Calu3 (cell line): Measurements from ENCODE around the gene UBXN1. TPM values are rescaled to one million over a fixed set of nuclear protein-coding genes. Genes with fewer than 3 reads are reported as not detected.

Experiments
- BruUV-seq: library from RNA; stranded (reverse); fragments of 400-500 nt; replicated peaks from 2 replicates; lab custom pipeline; 2021; lab: Mats Ljungman, UMichigan
- CTCF ChIA-PET: fragments of 300-600 bp; sonication (Branson Sonifier 250); formaldehyde crosslinking; loops from one replicate; lab custom pipeline; 2022; ENCODE audit warnings: antibody characterized with exemption; lab: Charles Lee
- DNase-seq: peaks from one replicate; pipeline ENCODE4 v3.0.0; 2022
- H3K27ac Mint-ChIP-seq: one replicate; pipeline ENCODE4 v1.8.0; 2022; ENCODE audit warnings: mixed read lengths; ENCODE audit not compliant: unreplicated experiment
- H3K27me3 Mint-ChIP-seq: one replicate; pipeline ENCODE4 v1.8.0; 2022; ENCODE audit warnings: mixed read lengths; ENCODE audit not compliant: unreplicated experiment
- H3K36me3 Mint-ChIP-seq: one replicate; pipeline ENCODE4 v1.8.0; 2022; ENCODE audit warnings: mild to moderate bottlenecking, moderate library complexity, mixed read lengths; ENCODE audit not compliant: insufficient read depth, unreplicated experiment
- H3K4me1 Mint-ChIP-seq: one replicate; pipeline ENCODE4 v1.8.0; 2022; ENCODE audit warnings: mild to moderate bottlenecking, low read depth, mixed read lengths; ENCODE audit not compliant: unreplicated experiment
- H3K4me3 Mint-ChIP-seq: one replicate; pipeline ENCODE4 v1.8.0; 2022; ENCODE audit warnings: mild to moderate bottlenecking, low read depth, moderate library complexity, mixed read lengths; ENCODE audit not compliant: unreplicated experiment
- H3K9me3 Mint-ChIP-seq: one replicate; pipeline ENCODE4 v1.8.0; 2022; ENCODE audit warnings: low read depth, mixed read lengths; ENCODE audit not compliant: unreplicated experiment
- intact Hi-C: fragments of 100-400 bp; cut with micrococcal nuclease; formaldehyde crosslinking; loops from one replicate; pipeline ENCODE4 v1.10.0; 2022; ENCODE audit not compliant: unreplicated experiment
- total RNA-seq: library from RNA; stranded (reverse); gene quantifications from 2 replicates; pipeline ENCODE4 v1.2.3, GENCODE V29; 2022
- TF ChIP-seq, protein P1 (sequence below): fragments of 200-600 bp; IDR thresholded peaks from one replicate; pipeline ENCODE4 v1.8.0; 2022; ENCODE audit warnings: antibody characterized with exemption; ENCODE audit not compliant: unreplicated experiment

The UBXN1 gene
- total RNA-seq, 1 experiment from 2014 or later, result 91.9 TPM

- no TSS peak for BruUV-seq
- TF ChIP-seq, protein P1, sequence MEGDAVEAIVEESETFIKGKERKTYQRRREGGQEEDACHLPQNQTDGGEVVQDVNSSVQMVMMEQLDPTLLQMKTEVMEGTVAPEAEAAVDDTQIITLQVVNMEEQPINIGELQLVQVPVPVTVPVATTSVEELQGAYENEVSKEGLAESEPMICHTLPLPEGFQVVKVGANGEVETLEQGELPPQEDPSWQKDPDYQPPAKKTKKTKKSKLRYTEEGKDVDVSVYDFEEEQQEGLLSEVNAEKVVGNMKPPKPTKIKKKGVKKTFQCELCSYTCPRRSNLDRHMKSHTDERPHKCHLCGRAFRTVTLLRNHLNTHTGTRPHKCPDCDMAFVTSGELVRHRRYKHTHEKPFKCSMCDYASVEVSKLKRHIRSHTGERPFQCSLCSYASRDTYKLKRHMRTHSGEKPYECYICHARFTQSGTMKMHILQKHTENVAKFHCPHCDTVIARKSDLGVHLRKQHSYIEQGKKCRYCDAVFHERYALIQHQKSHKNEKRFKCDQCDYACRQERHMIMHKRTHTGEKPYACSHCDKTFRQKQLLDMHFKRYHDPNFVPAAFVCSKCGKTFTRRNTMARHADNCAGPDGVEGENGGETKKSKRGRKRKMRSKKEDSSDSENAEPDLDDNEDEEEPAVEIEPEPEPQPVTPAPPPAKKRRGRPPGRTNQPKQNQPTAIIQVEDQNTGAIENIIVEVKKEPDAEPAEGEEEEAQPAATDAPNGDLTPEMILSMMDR, result no peak
- DNase-seq, result no peak
- H3K36me3 Mint-ChIP-seq, result peaks cover 82% of the 10 kb centered on the region
- H3K27me3 Mint-ChIP-seq, result no peaks in the 10 kb centered on the region
- no peaks in the 10 kb centered on the region for H3K9me3 Mint-ChIP-seq
- peak overlapping the region; percentile 82 for H3K27ac Mint-ChIP-seq
- CTCF ChIA-PET, result no interaction called here
- peak overlapping the region; percentile 64 for H3K4me3 Mint-ChIP-seq
- H3K4me1 Mint-ChIP-seq, result peaks cover 37% of the 10 kb centered on the region
- intact Hi-C loops, result no loop called here
Measured at GRCh38 chr11:62708392-62708791, 29.5 kb upstream of the UBXN1 start.

DNA sequence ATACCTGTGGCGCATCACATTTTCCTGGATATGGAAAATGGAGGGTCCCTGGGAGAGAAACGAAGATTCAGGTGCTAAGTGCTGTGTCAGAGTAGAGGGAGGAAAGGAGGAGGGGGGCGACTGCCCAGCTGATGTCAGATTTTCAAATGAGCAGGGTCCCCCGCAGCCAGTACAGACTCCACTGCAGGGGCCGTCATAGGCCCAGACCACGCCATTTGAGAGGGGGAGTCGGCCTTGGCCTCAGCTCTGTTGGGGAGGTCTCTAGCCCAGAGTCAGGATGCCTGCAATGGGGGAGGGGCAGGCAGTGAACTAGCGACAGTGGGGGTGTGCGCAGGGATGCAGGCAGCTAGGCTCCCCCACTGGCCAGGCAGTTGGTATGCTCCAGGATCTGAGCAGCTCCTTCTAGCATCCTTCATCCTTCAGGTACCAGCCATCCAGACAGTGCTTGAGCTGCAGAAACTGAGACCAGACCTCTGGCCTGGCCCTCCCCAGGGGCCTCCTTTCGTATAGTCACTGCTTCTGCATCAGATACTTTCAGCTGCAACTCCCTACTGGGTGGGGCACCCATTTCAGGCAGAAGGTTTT lies 28.5 kb upstream of the UBXN1 start, which contains the start of the genes BSCL2 and GNG3:
BSCL2 (minus strand) TSS at position 148 of the 585 bp plus-strand sequence. CDS start 229 bp downstream, outside the sequence.
GNG3 (plus strand) TSS at position 400 of the 585 bp plus-strand sequence. CDS start 620 bp downstream, outside the sequence.
- peaks cover 76% of the 10 kb centered on the region for H3K36me3 Mint-ChIP-seq

DNA sequence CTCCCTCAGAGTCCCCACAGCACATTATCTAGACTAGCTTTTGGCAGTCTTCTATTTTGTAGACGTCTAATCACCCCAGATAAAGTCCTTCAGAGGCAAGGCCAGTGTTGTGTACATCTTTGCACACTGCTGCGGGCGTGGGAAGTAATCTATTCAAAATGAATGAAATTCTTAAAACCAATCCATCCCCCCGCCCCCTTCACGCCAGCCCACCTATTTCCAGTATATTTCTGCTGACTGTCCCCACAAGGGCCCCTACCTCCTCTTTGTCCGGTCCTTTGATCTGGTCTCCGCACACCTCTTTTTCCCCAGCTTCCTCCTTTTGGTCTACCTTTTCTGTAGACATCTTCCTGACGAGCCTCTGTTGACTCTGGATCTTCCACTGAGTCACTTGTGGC lies 28.0 kb upstream of the UBXN1 start:
- intact Hi-C loops, result no loop called here

More for the DNA sequence above, 28.5 kb upstream of the UBXN1 start, which contains the start of the genes BSCL2 and GNG3:
- no peaks in the 10 kb centered on the region for H3K9me3 Mint-ChIP-seq
- intact Hi-C loops, result no loop called here
- H3K27ac Mint-ChIP-seq, result peak within 1 kb of the TSS; percentile 86
- BruUV-seq, result no TSS peak
- TF ChIP-seq, protein P1, result no peak
- peaks cover 26% of the 10 kb centered on the region for H3K4me1 Mint-ChIP-seq
- CTCF ChIA-PET, result no interaction called here
- H3K4me3 Mint-ChIP-seq, result peak within 1 kb of the TSS; percentile 98
- no peak for DNase-seq
- H3K27me3 Mint-ChIP-seq, result no peaks in the 10 kb centered on the region

GRCh38 chr11:62705880-62706849 lies 27.3 kb upstream of the UBXN1 start:
- intact Hi-C loops, result no loop called here
- H3K4me3 Mint-ChIP-seq, result peak overlapping the region; percentile 98
- peaks cover 74% of the 10 kb centered on the region for H3K36me3 Mint-ChIP-seq
- DNase-seq, result peak; percentile 94
- CTCF ChIA-PET, result interaction anchor here (1.3 kb wide), 1 partner anchor 114 kb away, joined by 4 read pairs; the partner anchor contains the start of gene TUT1
- H3K9me3 Mint-ChIP-seq, result no peaks in the 10 kb centered on the region
- peak overlapping the region; percentile 86 for H3K27ac Mint-ChIP-seq
- TF ChIP-seq, protein P1, result no peak
- no peaks in the 10 kb centered on the region for H3K27me3 Mint-ChIP-seq
- peaks cover 24% of the 10 kb centered on the region for H3K4me1 Mint-ChIP-seq
- BruUV-seq, result no TSS peak

More for the DNA sequence above, 28.0 kb upstream of the UBXN1 start:
- BruUV-seq, result no TSS peak
- peaks cover 24% of the 10 kb centered on the region for H3K4me1 Mint-ChIP-seq
- H3K9me3 Mint-ChIP-seq, result no peaks in the 10 kb centered on the region
- TF ChIP-seq, protein P1, result no peak
- peaks cover 76% of the 10 kb centered on the region for H3K36me3 Mint-ChIP-seq
- CTCF ChIA-PET, result no interaction called here
- DNase-seq, result no peak
- peak overlapping the region; percentile 55 for H3K27ac Mint-ChIP-seq
- H3K27me3 Mint-ChIP-seq, result no peaks in the 10 kb centered on the region
- H3K4me3 Mint-ChIP-seq, result peak overlapping the region; percentile 98
